K562 (cell line): ENCODE data around the gene RNF41. TPM values are rescaled to one million over a fixed set of nuclear protein-coding genes. Genes with fewer than 3 reads are reported as not detected.

ENCODE experiments used
- CEBPG ChIP-seq, 3 experiments: fragments of 200-800 bp in 1 of 3; sonication (Bioruptor generic) in 1 of 3; sonication (generic) in 1 of 3; formaldehyde crosslinking in 1 of 3; IDR thresholded peaks in 2 of 3; conservative IDR thresholded peaks in 1 of 3; 2 replicates each; pipeline versions ENCODE4 v1.6.1 to v1.8.0; 2016 to 2022; ENCODE audit warnings: missing compliant biosample characterization in 2 of 3, missing genetic modification characterization in 2 of 3, mild to moderate bottlenecking in 1 of 3, missing genetic modification reagents in 1 of 3
- KDM2B ChIP-seq: fragments of 250-450 bp; sonication (Bioruptor Pico); IDR thresholded peaks from 2 replicates; pipeline ENCODE4 v1.8.0; 2021; ENCODE audit warnings: mild to moderate bottlenecking, moderate library complexity
- PHTF2 ChIP-seq: fragments of 250-450 bp; sonication (Bioruptor Pico); IDR thresholded peaks from 2 replicates; pipeline ENCODE4 v1.5.0; 2021; ENCODE audit warnings: mild to moderate bottlenecking
- RBFOX2 ChIP-seq: fragments of 200-400 bp; formaldehyde crosslinking; IDR thresholded peaks from 2 replicates; pipeline ENCODE4 v1.6.1; 2017; ENCODE audit warnings: low read depth, mild to moderate bottlenecking, low read length, moderate library complexity
- SP2 ChIP-seq: IDR thresholded peaks from 2 replicates; pipeline ENCODE4 v1.6.1; 2011; ENCODE audit warnings: mild to moderate bottlenecking, low read depth, low read length, moderate library complexity; ENCODE audit not compliant: poor library complexity, severe bottlenecking; ENCODE audit errors: extremely low read depth
- TCF7 ChIP-seq: sonication (generic); IDR thresholded peaks from 2 replicates; pipeline ENCODE4 v1.6.1; 2016; ENCODE audit warnings: antibody characterized with exemption, borderline replicate concordance
- ZKSCAN8 ChIP-seq: fragments of 200-800 bp; sonication (Bioruptor generic); IDR thresholded peaks from 2 replicates; pipeline ENCODE4 v1.6.1; 2016; ENCODE audit warnings: missing genetic modification characterization, missing compliant biosample characterization
- ZNF561 ChIP-seq: fragments of 450-650 bp; formaldehyde crosslinking; conservative IDR thresholded peaks from 2 replicates; pipeline ENCODE4 v1.4.0; 2020; ENCODE audit warnings: mild to moderate bottlenecking, moderate library complexity
- polyA plus RNA-seq, 8 experiments: library from polyadenylated mRNA; depleted of rRNA in 4 of 8; stranded (reverse) in 5 of 8; unstranded in 3 of 8; fragments of >200 nt; fragmentation: Nextera tagmentation in 2 of 8; fragmentation: Illumina TruSeq in 1 of 8; extraction: Ambion mirVana in 2 of 8; extraction: Trizol in 1 of 8; gene quantifications; 2 replicates each; pipeline versions ENCODE4 v1.2.1 to v1.2.3, GENCODE V29; 2011 to 2014; ENCODE audit warnings: inconsistent platforms in 1 of 8, missing spikeins in 1 of 8
- total RNA-seq, 7 experiments: library from RNA; depleted of rRNA in 6 of 7; stranded (reverse); fragments of >200 nt in 6 of 7; fragmentation: Illumina TruSeq in 2 of 7; extraction: Trizol in 2 of 7; gene quantifications; 2 replicates each; pipeline versions ENCODE4 v1.2.1 to v1.2.3, GENCODE V29; 2011 to 2021; ENCODE audit warnings: low replicate concordance in 1 of 7
- TF ChIP-seq, protein P1 (sequence below): IDR thresholded peaks from 2 replicates; pipeline ENCODE4 v1.6.1; 2011; ENCODE audit warnings: borderline replicate concordance, low read depth, mild to moderate bottlenecking, moderate library complexity, low read length; ENCODE audit not compliant: insufficient read depth, poor library complexity, severe bottlenecking

Gene RNF41
- total and polyA plus RNA-seq, 9 of the 15 experiments (the other 6 are each of a cell fraction or from before 2014, with no cell fraction given) = 28.2 to 46.8 (median 33.8) TPM

DNA sequence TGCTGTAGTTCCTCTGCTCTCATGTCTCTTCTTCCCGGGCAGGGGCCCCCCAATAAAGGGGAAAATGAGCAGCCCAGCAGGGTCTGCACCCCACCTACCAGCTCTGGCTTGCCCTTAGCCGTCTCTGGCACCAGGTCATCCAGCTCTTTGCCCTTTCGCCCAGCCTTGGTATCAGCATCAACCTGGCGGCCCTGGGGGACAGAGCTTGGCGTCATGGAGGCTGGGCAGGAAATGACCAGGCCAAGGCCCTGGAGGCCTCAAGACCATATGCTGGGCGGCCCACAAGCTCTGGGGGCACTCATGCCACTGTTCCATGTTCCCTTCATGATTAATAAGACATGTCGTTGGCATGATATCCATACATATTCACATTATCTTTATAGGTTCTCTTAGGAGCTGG, 48.9 kb downstream of the RNF41 start (continued):
- TF ChIP-seq, protein P1, sequence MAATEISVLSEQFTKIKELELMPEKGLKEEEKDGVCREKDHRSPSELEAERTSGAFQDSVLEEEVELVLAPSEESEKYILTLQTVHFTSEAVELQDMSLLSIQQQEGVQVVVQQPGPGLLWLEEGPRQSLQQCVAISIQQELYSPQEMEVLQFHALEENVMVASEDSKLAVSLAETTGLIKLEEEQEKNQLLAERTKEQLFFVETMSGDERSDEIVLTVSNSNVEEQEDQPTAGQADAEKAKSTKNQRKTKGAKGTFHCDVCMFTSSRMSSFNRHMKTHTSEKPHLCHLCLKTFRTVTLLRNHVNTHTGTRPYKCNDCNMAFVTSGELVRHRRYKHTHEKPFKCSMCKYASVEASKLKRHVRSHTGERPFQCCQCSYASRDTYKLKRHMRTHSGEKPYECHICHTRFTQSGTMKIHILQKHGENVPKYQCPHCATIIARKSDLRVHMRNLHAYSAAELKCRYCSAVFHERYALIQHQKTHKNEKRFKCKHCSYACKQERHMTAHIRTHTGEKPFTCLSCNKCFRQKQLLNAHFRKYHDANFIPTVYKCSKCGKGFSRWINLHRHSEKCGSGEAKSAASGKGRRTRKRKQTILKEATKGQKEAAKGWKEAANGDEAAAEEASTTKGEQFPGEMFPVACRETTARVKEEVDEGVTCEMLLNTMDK = no peak
- TF ChIP-seq CEBPG (CRISPR knock-in tag; IDR thresholded peaks at IDR 0.05) (no peak), CEBPG (tag; conservative IDR thresholded peaks at IDR 0.05 in 1 of 2, IDR thresholded peaks at IDR 0.05 in 1 of 2) (no peak), ZNF561 (CRISPR knock-in tag) (no peak), RBFOX2 (peak; percentile 47; the same call in 1 of the 2 replicates), KDM2B (CRISPR knock-in tag) (no peak), PHTF2 (CRISPR knock-in tag) (no peak), SP2 (no peak), TCF7 (no peak), ZKSCAN8 (CRISPR knock-in tag) (no peak)
